GM19395 (cell line): ENCODE results near the gene CLEC4A.
"Not testable (repeated sequence)": the region's sequence is repeated elsewhere in the genome, so short reads cannot be mapped to it uniquely, and the experiment has no call there.

Experiments
- ATAC-seq: cut with Tn5 transposase; IDR thresholded peaks from one replicate; pipeline ENCODE4 v1.9.1; 2021; ENCODE audit warnings: mild to moderate bottlenecking, moderate library complexity; ENCODE audit not compliant: unreplicated experiment

Gene CLEC4A

DNA sequence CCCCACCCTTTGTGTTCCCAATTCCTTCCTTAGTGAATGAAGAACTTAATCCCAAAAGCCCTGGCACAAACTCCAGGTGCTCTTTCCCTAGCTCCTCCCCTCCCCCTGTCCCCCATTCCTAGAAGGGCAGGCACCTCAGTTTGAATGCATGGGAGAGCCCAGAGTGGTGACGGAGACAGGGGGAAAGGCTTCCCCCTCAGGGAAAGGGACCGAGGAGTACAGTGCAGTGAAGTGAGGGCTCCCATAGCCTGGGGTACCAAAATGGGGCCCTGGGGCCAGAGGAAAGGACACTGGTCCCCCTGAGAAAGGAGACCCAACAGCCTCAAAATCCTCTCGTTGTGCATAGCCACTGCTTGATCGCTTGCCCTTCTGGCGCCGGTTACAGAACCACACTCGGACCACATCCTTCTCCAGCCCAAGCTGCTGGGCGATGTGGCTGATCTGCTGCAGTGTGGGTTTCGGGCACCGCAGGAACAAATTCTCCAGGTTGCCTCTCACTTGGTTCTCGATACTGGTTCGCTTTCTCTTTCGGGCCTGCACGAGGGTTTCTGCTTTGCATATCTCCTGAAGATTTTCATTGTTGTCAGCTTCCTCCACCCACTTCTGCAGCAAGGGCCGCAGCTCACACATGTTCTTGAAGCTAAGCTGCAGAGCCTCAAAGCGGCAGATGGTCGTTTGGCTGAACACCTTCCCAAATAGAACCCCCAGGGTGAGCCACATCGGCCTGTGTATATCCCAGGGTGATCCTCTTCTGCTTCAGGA is 10.4 kb downstream of the CLEC4A start:
- not testable (repeated sequence) for ATAC-seq

DNA sequence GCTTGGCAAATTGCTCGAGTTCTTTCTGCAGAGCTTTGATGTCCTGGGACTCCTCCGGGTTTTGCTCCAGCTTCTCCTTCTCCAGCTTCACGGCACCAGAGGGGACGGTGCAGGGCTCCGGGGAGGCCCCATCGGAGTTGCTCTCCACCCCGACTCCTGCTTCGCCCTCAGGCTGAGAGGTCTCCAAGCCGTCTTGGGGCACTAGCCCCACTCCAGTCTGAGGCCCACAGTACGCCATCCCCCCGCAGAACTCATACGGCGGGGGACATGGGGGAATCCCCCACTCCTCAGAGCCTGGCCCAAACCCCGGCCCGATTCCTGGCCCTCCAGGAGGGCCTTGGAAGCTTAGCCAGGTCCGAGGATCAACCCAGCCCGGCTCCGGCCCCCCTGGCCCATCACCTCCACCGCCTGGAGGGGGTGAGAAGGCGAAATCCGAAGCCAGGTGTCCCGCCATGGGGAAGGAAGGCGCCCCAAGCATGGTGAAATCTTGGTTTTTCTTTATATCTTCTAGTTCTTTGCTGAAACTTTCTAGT is 11.0 kb downstream of the CLEC4A start:
- ATAC-seq = not testable (repeated sequence)

DNA sequence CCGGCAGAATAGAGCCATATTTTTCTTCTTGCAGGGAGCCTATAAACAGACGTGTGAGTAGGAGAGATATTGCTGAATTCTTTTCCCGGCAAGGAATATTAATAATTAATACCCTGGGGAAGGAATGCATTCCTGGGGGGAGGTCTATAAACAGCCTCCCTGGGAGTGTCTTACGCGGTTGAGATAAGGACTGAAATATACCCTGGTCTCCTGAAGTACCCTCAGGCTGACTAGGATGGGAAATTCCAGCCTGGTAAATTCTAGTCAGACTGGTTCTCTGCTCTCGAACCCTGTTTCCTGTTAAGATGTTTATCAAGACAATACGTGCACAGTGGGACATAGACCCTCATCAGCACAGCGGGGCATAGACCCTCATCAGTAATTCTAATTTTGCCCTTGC is 18.2 kb downstream of the CLEC4A start:
- ATAC-seq = not testable (repeated sequence)

DNA sequence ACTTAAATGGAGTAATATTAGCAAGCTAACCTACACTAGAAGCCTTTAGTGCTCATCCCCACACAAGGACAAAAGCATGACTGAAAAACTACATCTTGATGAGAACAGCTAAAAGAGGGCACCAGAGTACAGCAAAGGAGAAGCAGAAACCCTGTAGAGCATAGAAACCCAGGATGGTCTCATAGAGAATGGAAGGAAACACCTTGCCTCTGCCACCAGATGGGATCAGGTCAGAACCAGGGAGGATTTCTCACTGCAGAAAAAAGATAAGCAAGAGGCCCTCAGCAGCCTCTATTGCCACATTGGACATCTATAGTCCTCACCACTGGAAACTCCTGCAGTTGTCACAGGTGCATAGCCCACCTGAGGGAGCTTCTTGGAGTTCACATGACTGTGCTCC is 19.8 kb downstream of the CLEC4A start:
- no peak for ATAC-seq

DNA sequence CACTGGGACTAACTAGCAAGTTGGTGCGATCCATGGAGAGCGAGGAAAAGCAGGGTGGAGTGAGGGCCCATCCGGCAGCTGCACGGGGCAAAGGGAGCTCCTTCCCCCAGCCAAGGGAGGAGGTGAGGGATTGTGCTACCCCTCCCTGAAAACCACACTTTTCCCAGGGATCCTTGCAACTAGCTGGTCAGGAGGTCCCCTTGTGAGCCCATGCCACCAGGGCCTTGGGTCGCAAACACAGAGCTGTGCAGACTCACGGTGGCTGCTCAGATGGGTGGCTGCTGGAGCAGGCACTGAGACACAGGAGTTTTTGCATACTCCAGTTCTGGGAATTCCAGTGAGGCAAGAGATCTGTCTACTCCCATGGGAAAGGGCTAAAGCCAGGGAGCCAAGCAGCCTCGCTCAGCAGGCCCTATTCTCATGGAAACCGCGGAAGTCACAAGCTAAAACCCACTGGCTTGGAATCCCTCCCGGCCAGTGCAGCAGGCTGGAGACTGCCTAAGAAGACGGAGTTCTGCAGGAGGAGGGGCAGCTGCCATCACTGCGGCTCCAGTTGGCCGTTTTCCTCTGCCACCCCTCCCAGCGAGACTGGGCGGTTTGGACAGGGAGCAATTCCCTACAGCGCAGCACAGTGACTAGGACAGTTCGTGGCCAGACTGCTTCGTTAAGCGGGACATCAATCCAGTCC is 22.5 kb downstream of the CLEC4A start:
- no peak for ATAC-seq

DNA sequence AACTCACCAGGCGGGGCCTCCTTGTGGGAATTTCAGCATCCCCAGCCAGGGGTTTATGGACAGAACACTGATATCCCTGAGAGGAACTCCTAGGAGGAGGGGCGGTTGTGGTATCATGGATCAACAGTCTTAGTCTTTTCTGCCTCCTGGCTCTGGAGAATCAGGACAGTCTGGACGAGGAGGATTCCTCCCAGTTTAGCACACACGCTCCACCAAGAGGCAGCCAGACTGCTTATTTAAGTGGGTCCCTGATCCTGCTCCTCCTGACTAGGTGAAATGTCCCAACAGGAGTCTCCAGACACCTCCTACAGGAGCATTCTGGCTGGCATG is 23.0 kb downstream of the CLEC4A start:
- no peak for ATAC-seq

DNA sequence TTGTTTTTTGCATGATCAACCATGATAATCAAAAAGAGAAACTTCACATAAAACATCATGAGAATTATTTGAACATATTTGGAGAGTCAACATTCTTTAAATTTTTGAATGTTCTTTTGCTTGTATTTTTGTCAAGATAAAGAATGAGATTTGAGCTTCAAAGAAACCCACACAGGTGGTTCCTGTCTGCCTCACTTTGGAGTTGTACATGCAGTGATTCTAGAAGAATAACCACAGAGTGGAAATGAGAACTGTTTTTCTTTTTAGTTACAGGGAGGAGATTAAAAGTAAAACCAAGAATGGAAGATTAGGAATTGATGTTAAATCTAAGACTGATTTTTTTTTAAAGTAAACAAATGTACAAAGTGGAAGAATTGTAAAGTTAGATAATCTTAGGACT is 31.1 kb downstream of the CLEC4A start:
- no peak for ATAC-seq

DNA sequence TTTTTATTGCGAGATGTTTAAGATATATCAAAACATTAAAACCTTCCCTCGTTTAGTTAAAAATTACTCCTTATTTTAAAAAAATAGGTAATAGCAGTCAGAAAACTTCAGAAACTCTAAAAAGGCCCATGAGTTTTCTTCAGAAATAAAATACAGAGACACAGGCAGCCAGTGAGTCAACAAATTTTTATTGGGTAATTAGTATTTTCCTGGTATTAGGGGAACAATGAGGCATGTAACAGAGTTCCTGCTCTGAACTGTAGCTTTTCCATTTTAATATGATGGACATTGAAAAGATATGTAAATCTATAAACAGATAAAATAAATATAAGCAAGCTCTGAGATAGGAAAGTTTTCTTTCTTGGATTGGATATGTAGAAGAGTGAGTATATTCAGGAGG is 33.0 kb downstream of the CLEC4A start:
- ATAC-seq = no peak

DNA sequence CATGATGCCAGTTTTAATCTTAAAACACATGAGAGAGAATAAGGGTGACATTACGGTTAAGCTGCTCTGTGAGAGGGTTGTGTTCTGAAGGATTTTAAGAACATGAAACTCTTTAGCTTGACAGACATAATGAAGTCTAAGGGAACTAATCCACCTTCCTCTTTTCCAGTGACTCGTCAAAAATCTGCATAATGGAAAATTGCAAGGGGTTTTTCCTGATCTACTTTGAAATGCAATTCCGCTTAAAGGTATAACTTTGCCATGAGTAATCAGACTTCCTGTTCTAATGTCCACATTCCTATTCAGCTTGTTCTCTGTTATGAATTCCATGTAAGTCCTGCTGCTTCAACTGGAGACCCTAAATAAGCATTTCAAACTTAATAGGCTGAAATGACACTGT is 33.4 kb downstream of the CLEC4A start, which contains the start of gene ZNF705A:
TSS of gene ZNF705A (plus strand) at position 171 of the 400 bp plus-strand sequence. CDS start 15,611 bp downstream, outside the sequence.
- no peak for ATAC-seq

DNA sequence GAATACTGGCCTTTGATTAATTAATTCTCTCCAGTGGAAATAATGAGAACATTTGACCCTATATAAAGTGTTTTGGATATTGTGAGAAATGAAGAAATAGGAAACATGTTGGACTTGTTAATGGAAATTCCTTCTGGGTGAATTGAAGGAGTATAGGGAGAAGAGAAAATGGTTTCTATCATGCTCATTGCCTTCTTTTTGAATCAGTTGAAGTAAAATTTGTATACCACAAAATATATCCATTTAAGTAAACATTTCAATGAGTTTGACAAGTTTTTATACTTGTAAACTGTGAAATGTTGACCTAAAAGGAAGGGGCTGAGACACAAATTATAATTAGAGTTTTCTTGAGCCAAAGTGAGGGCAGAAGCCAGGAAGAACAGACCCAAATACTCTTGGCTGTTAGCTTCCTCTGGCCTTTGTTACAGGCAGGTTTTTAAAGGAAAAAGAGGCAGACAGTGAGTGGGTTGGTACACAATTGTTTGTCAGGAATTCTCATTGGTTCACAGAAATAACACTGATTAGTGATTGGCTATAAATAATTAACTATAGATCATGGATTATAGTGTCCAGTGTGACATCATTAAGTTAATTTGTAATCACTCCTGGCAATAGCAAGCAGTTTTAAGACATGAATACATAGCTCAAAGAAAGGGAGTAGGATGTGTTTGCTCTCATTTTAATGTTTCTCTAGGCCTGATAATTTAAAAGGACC is 34.2 kb downstream of the CLEC4A start:
- no peak for ATAC-seq

DNA sequence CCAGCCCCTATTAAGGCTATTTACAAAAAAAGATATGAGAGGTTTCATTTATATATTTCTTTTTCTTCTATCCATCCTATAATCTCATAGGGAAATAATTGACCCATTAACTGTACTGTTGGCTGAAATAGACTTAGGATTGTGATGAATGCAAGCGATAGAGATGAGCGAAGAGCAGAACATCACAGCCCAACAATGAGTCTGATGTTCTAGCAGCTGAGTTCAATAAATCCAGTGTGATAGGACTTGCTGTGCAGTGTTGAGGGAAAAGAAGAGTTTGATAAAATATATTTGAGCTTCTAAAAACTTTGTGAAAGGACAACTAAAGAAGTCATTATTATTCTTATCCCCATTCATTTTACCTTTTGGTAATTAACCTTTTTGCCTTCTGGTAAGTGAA is 49.5 kb downstream of the CLEC4A start:
- not testable (repeated sequence) for ATAC-seq

DNA sequence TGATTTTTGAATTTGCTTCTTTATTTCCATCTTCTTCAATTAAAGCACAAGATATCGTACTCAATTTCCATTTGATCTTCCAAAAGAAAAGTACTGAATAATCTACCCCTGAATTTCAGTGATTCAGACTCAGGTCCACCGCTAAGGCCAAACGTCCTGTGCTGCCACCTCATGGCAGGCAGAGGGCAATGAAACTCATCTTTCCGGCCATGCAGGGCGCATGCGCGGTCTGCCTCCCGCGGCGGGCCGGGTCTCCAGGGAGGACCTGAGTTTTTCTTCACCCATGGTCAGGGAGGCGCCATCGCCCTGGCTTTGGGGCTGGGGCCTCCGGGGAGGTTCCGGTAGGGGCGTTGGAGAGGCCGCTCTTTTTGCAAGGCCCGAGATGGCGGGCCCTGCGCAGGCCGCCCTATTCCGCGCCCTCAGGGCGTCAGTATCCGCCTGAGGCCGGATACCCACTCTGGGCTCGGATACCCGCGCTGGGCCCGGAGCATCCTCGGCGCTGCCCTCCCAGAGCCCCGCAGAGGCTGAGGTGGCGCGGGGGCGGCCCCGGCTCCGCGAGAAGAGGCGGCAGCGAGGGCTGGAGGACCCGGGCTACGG is 56.7 kb downstream of the CLEC4A start:
- ATAC-seq = not testable (repeated sequence)

DNA sequence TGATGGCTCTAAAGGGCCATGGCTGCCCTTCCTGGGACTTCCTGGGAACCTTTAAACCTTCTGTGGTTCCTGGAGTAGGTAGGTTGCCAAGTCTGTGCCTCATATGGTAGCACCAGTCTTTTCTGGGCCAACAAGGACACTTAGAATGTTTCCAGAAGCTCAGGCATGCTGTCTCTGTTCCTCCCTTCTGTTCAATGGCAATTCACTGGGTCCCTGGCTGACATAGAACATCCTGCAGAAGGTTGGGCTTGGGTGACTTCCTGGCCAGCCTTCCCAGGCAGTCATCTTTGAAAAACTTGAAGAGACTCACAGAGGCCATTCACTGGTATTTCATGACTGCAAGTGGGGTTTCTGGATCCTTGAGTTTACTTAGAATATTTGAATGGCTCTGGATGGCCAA is 57.9 kb downstream of the CLEC4A start:
- not testable (repeated sequence) for ATAC-seq

DNA sequence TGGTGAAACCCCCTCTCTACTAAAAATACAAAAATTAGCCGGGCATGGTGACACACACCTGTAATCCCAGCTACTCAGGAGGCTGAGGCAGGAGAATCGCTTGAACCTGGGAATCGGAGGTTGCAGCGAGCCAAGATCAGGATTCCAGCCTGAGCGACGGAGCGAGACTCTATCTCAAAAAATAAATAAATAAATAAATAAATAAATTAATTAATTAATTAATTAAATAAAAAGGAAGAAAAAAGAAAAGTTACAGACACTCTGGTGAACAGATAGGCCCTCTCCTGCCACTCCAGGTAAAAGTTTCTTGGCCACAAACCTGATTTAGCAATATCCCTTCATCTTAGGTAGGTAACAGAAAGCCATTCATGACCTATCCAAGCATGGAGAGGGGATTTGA is 59.5 kb downstream of the CLEC4A start:
- ATAC-seq = not testable (repeated sequence)

DNA sequence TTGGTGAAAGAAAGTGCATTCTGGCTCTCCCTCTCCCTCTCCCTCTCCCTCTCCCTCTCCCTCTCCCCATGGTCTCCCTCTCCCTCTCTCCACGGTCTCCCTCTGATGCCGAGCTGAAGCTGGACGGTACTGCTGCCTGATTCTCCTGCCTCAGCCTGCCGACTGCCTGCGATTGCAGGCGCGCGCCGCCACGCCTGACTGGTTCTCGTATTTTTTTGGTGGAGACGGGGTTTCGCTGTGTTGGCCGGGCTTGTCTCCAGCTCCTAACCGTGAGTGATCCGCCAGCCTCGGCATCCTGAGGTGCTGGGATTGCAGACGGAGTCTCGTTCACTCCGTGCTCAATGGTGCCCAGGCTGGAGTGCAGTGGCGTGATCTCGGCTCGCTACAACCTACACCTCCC is 59.9 kb downstream of the CLEC4A start:
- ATAC-seq = not testable (repeated sequence)

DNA sequence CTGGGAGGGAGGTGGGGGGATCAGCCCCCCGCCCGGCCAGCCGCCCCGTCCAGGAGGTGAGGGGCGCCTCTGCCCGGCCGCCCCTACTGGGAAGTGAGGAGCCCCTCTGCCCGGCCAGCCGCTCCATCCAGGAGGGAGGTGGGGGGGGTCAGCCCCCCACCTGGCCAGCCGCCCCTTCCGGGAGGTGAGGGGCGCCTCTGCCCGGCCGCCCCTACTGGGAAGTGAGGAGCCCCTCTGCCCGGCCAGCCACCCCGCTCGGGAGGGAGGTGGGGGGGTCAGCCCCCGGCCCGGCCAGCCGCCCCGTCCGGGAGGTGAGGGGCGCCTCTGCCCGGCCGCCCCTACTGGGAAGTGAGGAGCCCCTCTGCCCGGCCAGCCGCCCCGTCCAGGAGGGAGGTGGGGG is 60.8 kb downstream of the CLEC4A start:
- not testable (repeated sequence) for ATAC-seq

DNA sequence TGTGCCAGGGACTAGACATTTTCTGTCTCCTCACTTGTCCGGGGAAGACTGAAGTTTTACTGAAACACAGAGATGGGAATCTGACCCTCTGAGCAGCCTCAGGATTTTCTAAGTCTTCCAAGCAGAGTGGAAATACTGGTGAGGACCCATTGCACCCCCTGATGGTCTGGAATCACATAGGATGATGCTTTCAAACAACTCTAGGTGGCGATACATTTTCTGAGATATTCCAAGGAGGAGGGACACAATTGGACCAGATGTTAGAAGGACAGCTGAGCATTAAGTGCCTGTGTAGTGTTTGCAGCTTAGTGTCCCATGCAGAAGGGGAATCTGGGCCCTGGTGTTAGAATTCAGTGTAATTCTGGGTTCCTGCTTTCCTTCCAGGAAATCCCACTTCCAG is 64.7 kb downstream of the CLEC4A start:
- not testable (repeated sequence) for ATAC-seq
